Ureter (tissue), 1 donor: ENCODE data around the gene ACP7. TPM values are rescaled to one million over a fixed set of nuclear protein-coding genes. Genes with fewer than 3 reads are reported as not detected.
A peak's percentile ranks its signal among the peaks of the same experiment; 100 is the strongest.
"Not testable (repeated sequence)": the region's sequence is repeated elsewhere in the genome, so short reads cannot be mapped to it uniquely, and the experiment has no call there.

Experiments used
- DNase-seq: peaks from one replicate; pipeline ENCODE4 v3.0.0-alpha.2; 2020; ENCODE audit warnings: low spot score
- total RNA-seq: library from RNA; stranded (reverse); gene quantifications from one replicate; pipeline ENCODE4 v1.2.4, GENCODE V29; 2023
- donor health status: DM: yes; HTN: yes; CAD: no.

ACP7 gene
- total RNA-seq, 1 donor from 2014 or later: 1.8 TPM

GRCh38 chr19:39109641-39110040, 25.5 kb downstream of the ACP7 start:
- no peak for DNase-seq

GRCh38 chr19:39110263-39110967, 26.2 kb downstream of the ACP7 start:
- DNase-seq: no peak

GRCh38 chr19:39111593-39112199, 27.5 kb downstream of the ACP7 start:
- DNase-seq: no peak

- no peak for DNase-seq
Measured at GRCh38 chr19:39112338-39112890, 28.2 kb downstream of the ACP7 start.

GRCh38 chr19:39113199-39113598, 29.0 kb downstream of the ACP7 start:
- no peak for DNase-seq

- no peak for DNase-seq
Measured at GRCh38 chr19:39115105-39115847, 31.1 kb downstream of the ACP7 start.

- DNase-seq: not testable (repeated sequence)
Measured at GRCh38 chr19:39117023-39117422, 32.9 kb downstream of the ACP7 start.

- DNase-seq: no peak
Measured at GRCh38 chr19:39119830-39120229, 35.7 kb downstream of the ACP7 start.

- no peak for DNase-seq
Measured at GRCh38 chr19:39122934-39123731, 39.0 kb downstream of the ACP7 start.

GRCh38 chr19:39124136-39124764, 40.1 kb downstream of the ACP7 start:
- DNase-seq: no peak

GRCh38 chr19:39125199-39125553, 41.0 kb downstream of the ACP7 start:
- no peak for DNase-seq

- peak; percentile 98 for DNase-seq
Measured at GRCh38 chr19:39125554-39126311, 41.6 kb downstream of the ACP7 start, which contains the start of gene PAK4. Gene PAK4 (plus strand): TSS chr19:39125786. CDS start chr19:39169554, 43,768 bp downstream.

- peak; percentile 75 for DNase-seq
Measured at GRCh38 chr19:39126312-39127187, 42.4 kb downstream of the ACP7 start.

GRCh38 chr19:39127812-39128515, 43.8 kb downstream of the ACP7 start:
- DNase-seq: no peak

- DNase-seq: no peak
Measured at GRCh38 chr19:39128516-39129079, 44.4 kb downstream of the ACP7 start.

- DNase-seq: no peak
Measured at GRCh38 chr19:39129116-39129515, 44.9 kb downstream of the ACP7 start.

GRCh38 chr19:39130337-39131254, 46.4 kb downstream of the ACP7 start:
- no peak for DNase-seq
